Measurements from ENCODE around the gene MOB3A. TPM values are rescaled to one million over a fixed set of nuclear protein-coding genes. Genes with fewer than 3 reads are reported as not detected.

Gene MOB3A
- total RNA-seq, 1 donor from 2014 or later: 66.0 TPM

- no peaks in the 10 kb centered on the region for H3K27me3 Mint-ChIP-seq (ENCODE audit: unreplicated experiment)
- peaks cover 2% of the 10 kb centered on the region for H3K9me3 Mint-ChIP-seq (ENCODE audit: unreplicated experiment)
- H3K4me3 Mint-ChIP-seq (ENCODE audit: unreplicated experiment): peak overlapping the region; percentile 93
- peaks cover 2% of the 10 kb centered on the region for H3K4me1 Mint-ChIP-seq (ENCODE audit: low read depth, unreplicated experiment)
- DNase-seq: no peak
- no peak overlapping the region for H3K27ac Mint-ChIP-seq (ENCODE audit: unreplicated experiment)
- TF ChIP-seq CTCF (IDR thresholded peaks at IDR 0.05; ENCODE audit: partially characterized antibody, unreplicated experiment): no peak
- no peaks in the 10 kb centered on the region for H3K36me3 Mint-ChIP-seq (ENCODE audit: unreplicated experiment)
These were observed 47.0 kb downstream of the MOB3A start for GRCh38 chr19:2048959-2049740.

DNA sequence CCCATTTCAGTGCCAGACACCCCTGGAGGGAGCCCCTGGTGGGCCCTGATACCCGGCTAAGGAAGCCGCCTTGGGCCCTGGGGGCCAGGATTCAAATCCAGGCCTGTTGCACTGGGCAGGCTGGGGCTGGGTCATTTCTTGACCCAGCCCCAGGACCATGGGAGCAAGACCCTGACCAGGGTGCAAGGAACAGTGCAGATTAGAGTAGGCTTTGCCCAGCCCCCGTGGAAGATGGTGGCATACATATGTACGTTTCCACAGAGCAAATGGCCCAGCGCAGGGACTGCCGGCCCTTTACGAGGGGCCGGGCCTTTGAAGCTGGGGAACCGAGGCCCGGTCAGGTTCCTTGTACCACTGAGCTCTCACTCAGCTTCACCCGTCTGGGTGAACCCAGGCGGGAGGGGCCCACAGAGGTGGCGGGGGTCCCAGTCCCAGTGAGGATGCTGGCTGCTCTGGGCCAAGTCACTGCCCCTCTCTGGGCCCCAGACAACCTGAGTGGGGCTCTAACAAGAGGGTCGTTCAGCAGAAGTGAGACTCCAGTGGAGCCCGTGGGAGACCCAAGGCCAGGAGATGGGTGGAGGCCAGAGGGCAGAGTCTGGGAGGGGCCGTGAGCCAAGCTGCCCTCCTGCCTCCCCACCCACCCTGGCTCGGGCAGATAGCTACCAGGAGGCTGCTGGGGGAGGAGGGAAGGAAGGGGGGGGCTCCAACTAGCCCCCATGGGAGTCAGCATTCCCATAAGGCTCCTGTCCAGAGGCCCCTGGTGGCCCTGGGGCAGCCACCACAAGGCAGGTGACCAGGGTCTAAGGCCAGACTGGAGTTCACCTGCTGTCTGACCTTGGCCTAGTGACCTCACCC, 47.8 kb downstream of the MOB3A start:
- Mint-ChIP-seq H3K4me3 (ENCODE audit: unreplicated experiment) (no peak overlapping the region), H3K27ac (ENCODE audit: unreplicated experiment) (no peak overlapping the region), H3K27me3 (ENCODE audit: unreplicated experiment) (peaks cover 3% of the 10 kb centered on the region), H3K4me1 (ENCODE audit: low read depth, unreplicated experiment) (peaks cover 3% of the 10 kb centered on the region), H3K9me3 (ENCODE audit: unreplicated experiment) (peaks cover 2% of the 10 kb centered on the region), H3K36me3 (ENCODE audit: unreplicated experiment) (no peaks in the 10 kb centered on the region)
- no peak for DNase-seq
- no peak for TF ChIP-seq CTCF (IDR thresholded peaks at IDR 0.05; ENCODE audit: partially characterized antibody, unreplicated experiment)

DNA sequence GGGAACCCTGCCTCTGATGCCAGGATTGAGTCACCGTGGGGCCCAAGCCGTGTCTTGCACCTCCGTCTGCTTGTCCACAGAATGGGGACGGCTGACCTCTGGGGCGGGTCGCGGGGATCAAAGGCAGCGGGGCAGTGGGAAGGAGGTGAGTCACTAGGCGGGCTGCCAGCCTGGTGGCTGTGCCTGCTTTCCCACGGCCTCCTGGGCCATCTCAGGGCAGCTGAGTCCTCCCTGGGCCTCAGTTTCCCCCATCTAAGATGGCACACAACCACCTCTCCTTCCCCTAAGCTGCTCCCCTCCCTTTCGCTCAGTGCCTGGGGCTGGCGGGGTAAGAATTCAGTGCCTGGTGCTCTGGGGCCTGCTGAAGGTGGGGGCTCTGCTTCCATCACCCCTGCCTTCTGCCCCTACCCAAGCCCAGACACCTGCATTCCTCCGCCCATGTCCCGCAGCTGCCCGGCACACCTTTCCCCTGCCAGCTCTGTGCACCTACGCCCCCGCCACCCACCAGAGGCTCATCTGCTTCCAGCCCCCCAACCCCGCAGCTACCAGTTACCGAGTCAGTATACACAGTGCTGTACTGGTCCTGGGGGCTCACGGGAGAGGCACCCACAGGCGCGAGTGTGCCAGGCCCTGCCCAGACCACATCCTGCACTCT, 48.5 kb downstream of the MOB3A start:
- Mint-ChIP-seq H3K27ac (ENCODE audit: unreplicated experiment) (no peak overlapping the region), H3K4me3 (ENCODE audit: unreplicated experiment) (no peak overlapping the region), H3K4me1 (ENCODE audit: low read depth, unreplicated experiment) (peaks cover 3% of the 10 kb centered on the region), H3K36me3 (ENCODE audit: unreplicated experiment) (no peaks in the 10 kb centered on the region), H3K9me3 (ENCODE audit: unreplicated experiment) (peaks cover 2% of the 10 kb centered on the region), H3K27me3 (ENCODE audit: unreplicated experiment) (peaks cover 3% of the 10 kb centered on the region)
- no peak for TF ChIP-seq CTCF (IDR thresholded peaks at IDR 0.05; ENCODE audit: partially characterized antibody, unreplicated experiment)
- DNase-seq: no peak

GRCh38 chr19:2047076-2047448, 49.1 kb downstream of the MOB3A start:
- DNase-seq: no peak
- H3K4me3 Mint-ChIP-seq (ENCODE audit: unreplicated experiment): no peak overlapping the region

More at GRCh38 chr19:2047076-2047448, 49.1 kb downstream of the MOB3A start:
- peaks cover 2% of the 10 kb centered on the region for H3K9me3 Mint-ChIP-seq (ENCODE audit: unreplicated experiment)
- H3K4me1 Mint-ChIP-seq (ENCODE audit: low read depth, unreplicated experiment): peaks cover 3% of the 10 kb centered on the region
- H3K27me3 Mint-ChIP-seq (ENCODE audit: unreplicated experiment): peaks cover 3% of the 10 kb centered on the region
- no peak overlapping the region for H3K27ac Mint-ChIP-seq (ENCODE audit: unreplicated experiment)
- no peak for TF ChIP-seq CTCF (IDR thresholded peaks at IDR 0.05; ENCODE audit: partially characterized antibody, unreplicated experiment)
- no peaks in the 10 kb centered on the region for H3K36me3 Mint-ChIP-seq (ENCODE audit: unreplicated experiment)
